DND-41 (cell line): Measurements from ENCODE around the gene MECP2.

Experiments
- ATAC-seq: fragments of 200-7000 bp; cut with Tn5 transposase; 3 replicates; pipeline ENCODE4 v1.9.1; 2021; ENCODE audit warnings: low read depth; ENCODE audit not compliant: insufficient read depth
- DNase-seq: peaks from one replicate; pipeline ENCODE4 v3.0.0-alpha.2; 2020
- H2AFZ ChIP-seq: 2 replicates; pipeline ENCODE4 v1.6.0; 2012; ENCODE audit warnings: low read depth, low read length
- H3K27ac ChIP-seq: 2 replicates; pipeline ENCODE4 v1.5.1; 2012; ENCODE audit warnings: low read length, inconsistent platforms
- H3K27me3 ChIP-seq: fragments of 200-600 bp; sonication (generic); 2 replicates; pipeline ENCODE4 v1.6.0; 2012; ENCODE audit warnings: low read length, mild to moderate bottlenecking, inconsistent platforms; ENCODE audit not compliant: insufficient read depth, poor library complexity
- H3K36me3 ChIP-seq: 2 replicates; pipeline ENCODE4 v1.5.1; 2012; ENCODE audit warnings: low read length, inconsistent platforms; ENCODE audit not compliant: insufficient read depth
- H3K4me1 ChIP-seq: 2 replicates; pipeline ENCODE4 v1.5.1; 2012; ENCODE audit warnings: mild to moderate bottlenecking, low read length; ENCODE audit not compliant: insufficient read depth
- H3K4me2 ChIP-seq: 2 replicates; pipeline ENCODE4 v1.6.0; 2012; ENCODE audit warnings: mild to moderate bottlenecking, moderate library complexity, low read length, inconsistent platforms; ENCODE audit not compliant: insufficient read depth
- H3K4me3 ChIP-seq, 2 experiments: fragments of 200-600 bp in 1 of 2; shearing (Covaris generic) in 1 of 2; 2 replicates each; pipeline ENCODE4 v1.5.1; 2012 to 2016; ENCODE audit warnings: inconsistent platforms in 2 of 2, low read length in 2 of 2, mild to moderate bottlenecking in 2 of 2, low read depth in 1 of 2, moderate library complexity in 1 of 2
- H3K79me2 ChIP-seq: 2 replicates; pipeline ENCODE4 v1.6.0; 2012; ENCODE audit warnings: low read length, inconsistent platforms; ENCODE audit not compliant: insufficient read depth
- H3K9ac ChIP-seq: 2 replicates; pipeline ENCODE4 v1.6.0; 2012; ENCODE audit warnings: low read depth, mild to moderate bottlenecking, inconsistent platforms, low read length, moderate library complexity
- H3K9me3 ChIP-seq: 2 replicates; pipeline ENCODE4 v1.5.1; 2012; ENCODE audit warnings: low read length, moderate library complexity, mild to moderate bottlenecking, inconsistent platforms; ENCODE audit not compliant: insufficient read depth, severe bottlenecking
- H4K20me1 ChIP-seq: 2 replicates; pipeline ENCODE4 v1.6.0; 2012; ENCODE audit warnings: low read length; ENCODE audit not compliant: insufficient read depth
- CTCF ChIP-seq: IDR thresholded peaks from 2 replicates; pipeline ENCODE4 v1.5.1; 2012; ENCODE audit warnings: borderline replicate concordance, low read length, moderate library complexity, mild to moderate bottlenecking; ENCODE audit not compliant: poor library complexity, severe bottlenecking; ENCODE audit errors: extremely low read depth
- EZH2 ChIP-seq: IDR thresholded peaks from 3 replicates; pipeline ENCODE4 v1.6.1; 2012; ENCODE audit warnings: borderline replicate concordance, low read depth, mild to moderate bottlenecking, moderate library complexity, low read length, inconsistent platforms; ENCODE audit not compliant: severe bottlenecking

MECP2 gene

GRCh38 chrX:154006947-154007346, 90.6 kb downstream of the MECP2 start:
- Histone ChIP-seq H4K20me1 (no peaks in the 10 kb centered on the region), H3K36me3 (peaks cover 18% of the 10 kb centered on the region), H3K9me3 (no peaks in the 10 kb centered on the region), H3K9ac (no peak overlapping the region), H3K79me2 (no peaks in the 10 kb centered on the region), H3K4me2 (no peak overlapping the region), H3K27ac (no peak overlapping the region), H3K4me1 (peaks cover 2% of the 10 kb centered on the region; the same call in 1 of the 2 replicates), H2AFZ (no peak overlapping the region), H3K27me3 (no peaks in the 10 kb centered on the region), H3K4me3 (no peak overlapping the region)
- no peak for DNase-seq
- TF ChIP-seq EZH2 (no peak), CTCF (no peak)
- ATAC-seq = no peak

- Histone ChIP-seq H3K4me3 (no peak overlapping the region), H3K9ac (no peak overlapping the region), H3K9me3 (no peaks in the 10 kb centered on the region), H2AFZ (no peak overlapping the region), H3K4me1 (peaks cover 2% of the 10 kb centered on the region; the same call in 1 of the 2 replicates), H3K27ac (no peak overlapping the region), H3K79me2 (no peaks in the 10 kb centered on the region), H3K4me2 (no peak overlapping the region), H3K36me3 (no peaks in the 10 kb centered on the region), H4K20me1 (no peaks in the 10 kb centered on the region), H3K27me3 (no peaks in the 10 kb centered on the region)
- DNase-seq (no peak), ATAC-seq (no peak)
- TF ChIP-seq CTCF (no peak), EZH2 (no peak)
These were observed 93.2 kb downstream of the MECP2 start for GRCh38 chrX:154004315-154004714.

- Histone ChIP-seq H3K9me3 (no peaks in the 10 kb centered on the region), H3K36me3 (no peaks in the 10 kb centered on the region), H3K4me2 (no peak overlapping the region), H3K9ac (no peak overlapping the region), H3K4me1 (peaks cover 2% of the 10 kb centered on the region; the same call in 1 of the 2 replicates), H2AFZ (no peak overlapping the region), H4K20me1 (no peaks in the 10 kb centered on the region), H3K4me3 (no peak overlapping the region), H3K27ac (no peak overlapping the region), H3K79me2 (no peaks in the 10 kb centered on the region), H3K27me3 (no peaks in the 10 kb centered on the region)
- ATAC-seq = peak; percentile 65
- DNase-seq = peak; percentile 41
- TF ChIP-seq CTCF = no peak
- TF ChIP-seq EZH2 = no peak
These were observed 95.2 kb downstream of the MECP2 start for GRCh38 chrX:154002215-154002719.
